Activated CD8-positive, alpha-beta memory T cell treated with anti-CD3 and anti-CD28 coated beads for 24 hours (primary cell): ENCODE results near the gene GUCA1A.
"Not testable (repeated sequence)": the region's sequence is repeated elsewhere in the genome, so short reads cannot be mapped to it uniquely, and the experiment has no call there.

Source experiments
- DNase-seq: peaks from one replicate; pipeline ENCODE4 v3.0.0-alpha.2; 2020

GUCA1A gene

GRCh38 chr6:42211726-42212125, 38.6 kb downstream of the GUCA1A start:
- DNase-seq = no peak

GRCh38 chr6:42212442-42212841, 39.3 kb downstream of the GUCA1A start:
- no peak for DNase-seq

- DNase-seq = not testable (repeated sequence)
Measured at GRCh38 chr6:42216495-42216894, 43.3 kb downstream of the GUCA1A start.

GRCh38 chr6:42217157-42217518, 44.0 kb downstream of the GUCA1A start:
- DNase-seq = no peak

GRCh38 chr6:42217519-42218367, 44.6 kb downstream of the GUCA1A start, which contains the start of gene MRPS10:
Gene MRPS10, minus strand, starts transcription at chr6:42217861. Its CDS starts 12 bp downstream, at chr6:42217849.
- peak; percentile 92 for DNase-seq

- DNase-seq = no peak
Measured at GRCh38 chr6:42220807-42221206, 47.6 kb downstream of the GUCA1A start.

- no peak for DNase-seq
Measured at GRCh38 chr6:42221546-42221945, 48.4 kb downstream of the GUCA1A start.

- DNase-seq = no peak
Measured at GRCh38 chr6:42222448-42222847, 49.3 kb downstream of the GUCA1A start.

- no peak for DNase-seq
Measured at GRCh38 chr6:42224222-42225028, 51.3 kb downstream of the GUCA1A start.

- DNase-seq = no peak
Measured at GRCh38 chr6:42225029-42225339, 51.8 kb downstream of the GUCA1A start.

- no peak for DNase-seq
Measured at GRCh38 chr6:42225419-42225818, 52.3 kb downstream of the GUCA1A start.

GRCh38 chr6:42226161-42226611, 53.0 kb downstream of the GUCA1A start:
- DNase-seq = no peak

GRCh38 chr6:42226645-42227143, 53.5 kb downstream of the GUCA1A start:
- no peak for DNase-seq

- DNase-seq = no peak
Measured at GRCh38 chr6:42227173-42227850, 54.1 kb downstream of the GUCA1A start.

GRCh38 chr6:42228305-42228704, 55.1 kb downstream of the GUCA1A start:
- no peak for DNase-seq
